HepG2 (cell line): ENCODE measurements around the gene TEAD4. TPM values are rescaled to one million over a fixed set of nuclear protein-coding genes. Genes with fewer than 3 reads are reported as not detected.

Experiments
- AFF4 ChIP-seq: sonication (generic); formaldehyde crosslinking; IDR thresholded peaks from 2 replicates; pipeline ENCODE4 v1.4.0; 2020; ENCODE audit warnings: missing genetic modification reagents
- AGO1 ChIP-seq: fragments of 200-400 bp; formaldehyde crosslinking; IDR thresholded peaks from 2 replicates; pipeline ENCODE4 v1.6.1; 2017; ENCODE audit warnings: mild to moderate bottlenecking, low read depth, low read length, moderate library complexity; ENCODE audit not compliant: poor library complexity, severe bottlenecking
- AKNA ChIP-seq: sonication (generic); formaldehyde crosslinking; IDR thresholded peaks from 2 replicates; pipeline ENCODE4 v1.4.0; 2020; ENCODE audit warnings: missing genetic modification reagents, borderline replicate concordance
- MYC ChIP-seq: sonication (generic); formaldehyde crosslinking; IDR thresholded peaks from 2 replicates; pipeline ENCODE4 v1.9.0; 2021; ENCODE audit warnings: missing genetic modification reagents, borderline replicate concordance
- NR1H2 ChIP-seq: sonication (generic); formaldehyde crosslinking; IDR thresholded peaks from 2 replicates; pipeline ENCODE4 v1.8.1; 2022; ENCODE audit warnings: low read depth, missing genetic modification reagents, borderline replicate concordance
- RXRA ChIP-seq: sonication (generic); formaldehyde crosslinking; IDR thresholded peaks from 2 replicates; pipeline ENCODE4 v1.5.1; 2020; ENCODE audit warnings: missing genetic modification reagents
- STAT5B ChIP-seq: sonication (generic); formaldehyde crosslinking; IDR thresholded peaks from 2 replicates; pipeline ENCODE4 v1.4.0; 2020; ENCODE audit warnings: missing genetic modification reagents
- TEF ChIP-seq: sonication (generic); formaldehyde crosslinking; IDR thresholded peaks from 2 replicates; pipeline ENCODE4 v1.5.0; 2020; ENCODE audit warnings: missing genetic modification reagents
- ZGPAT ChIP-seq: IDR thresholded peaks from 2 replicates; pipeline ENCODE4 v1.6.1; 2016; ENCODE audit warnings: mild to moderate bottlenecking
- ZNF329 ChIP-seq: sonication (generic); formaldehyde crosslinking; IDR thresholded peaks from 2 replicates; pipeline ENCODE4 v1.9.0; 2021; ENCODE audit warnings: low read depth, mild to moderate bottlenecking, missing genetic modification reagents
- ZNF333 ChIP-seq: sonication (generic); formaldehyde crosslinking; IDR thresholded peaks from 2 replicates; pipeline ENCODE4 v1.4.0; 2020; ENCODE audit warnings: mild to moderate bottlenecking, missing genetic modification reagents, borderline replicate concordance
- ZNF335 ChIP-seq: sonication (generic); formaldehyde crosslinking; IDR thresholded peaks from 2 replicates; pipeline ENCODE4 v1.4.0; 2020; ENCODE audit warnings: missing genetic modification reagents
- ZNF770 ChIP-seq: sonication (generic); formaldehyde crosslinking; IDR thresholded peaks from 2 replicates; pipeline ENCODE4 v1.5.0; 2020; ENCODE audit warnings: mild to moderate bottlenecking, missing genetic modification reagents
- ZNF788 ChIP-seq: sonication (generic); formaldehyde crosslinking; IDR thresholded peaks from 2 replicates; pipeline ENCODE4 v1.5.0; 2020; ENCODE audit warnings: mild to moderate bottlenecking, missing genetic modification reagents, borderline replicate concordance
- polyA plus RNA-seq, 8 experiments: library from polyadenylated mRNA; depleted of rRNA in 3 of 8; stranded (reverse) in 7 of 8; unstranded in 1 of 8; fragments of >200 nt; fragmentation: Illumina TruSeq in 4 of 8; extraction: Trizol in 4 of 8; gene quantifications; 2 replicates each; pipeline versions ENCODE4 v1.2.1 to v1.2.3, GENCODE V29; 2011 to 2016; ENCODE audit warnings: low read depth in 4 of 8, missing spikeins in 1 of 8, mixed read lengths in 1 of 8; ENCODE audit not compliant: insufficient read depth in 1 of 8
- total RNA-seq, 5 experiments: library from RNA; depleted of rRNA; stranded (reverse); fragments of >200 nt; fragmentation: Illumina TruSeq; extraction: Trizol; gene quantifications; 2 replicates each; pipeline ENCODE4 v1.2.3, GENCODE V29; 2016; ENCODE audit warnings: low read depth in 1 of 5

TEAD4 gene
- total and polyA plus RNA-seq, 2 of the 13 experiments (the other 11 are each of a cell fraction or from before 2014, with no cell fraction given) = 45.0 to 69.4 TPM

GRCh38 chr12:2959505-2960389 is 550 bp downstream of the TEAD4 start (continued):
- TF ChIP-seq ZNF329 (CRISPR knock-in tag) (0 out of 2 replicates have a peak, but pooled peaks have one; percentile 75), ZGPAT (CRISPR knock-in tag) (peak; percentile 37; the same call in 1 of the 2 replicates), AKNA (no peak), STAT5B (CRISPR knock-in tag) (0 out of 2 replicates have a peak, but pooled peaks have one; percentile 6), MYC (CRISPR knock-in tag) (peak; percentile 73), ZNF770 (no peak), ZNF788 (CRISPR knock-in tag) (peak; percentile 74), ZNF333 (CRISPR knock-in tag) (0 out of 2 replicates have a peak, but pooled peaks have one; percentile 48), TEF (CRISPR knock-in tag) (no peak), ZNF335 (CRISPR knock-in tag) (no peak), RXRA (CRISPR knock-in tag) (peak; percentile 7; the same call in 1 of the 2 replicates), AFF4 (CRISPR knock-in tag) (0 out of 2 replicates have a peak, but pooled peaks have one; percentile 49), AGO1 (no peak), NR1H2 (no peak)
